ENCODE measurements around the gene ZMYND19.
A peak's percentile ranks its signal among the peaks of the same experiment; 100 is the strongest.
"Not testable (repeated sequence)": the region's sequence is repeated elsewhere in the genome, so short reads cannot be mapped to it uniquely, and the experiment has no call there.

Gene ZMYND19

DNA sequence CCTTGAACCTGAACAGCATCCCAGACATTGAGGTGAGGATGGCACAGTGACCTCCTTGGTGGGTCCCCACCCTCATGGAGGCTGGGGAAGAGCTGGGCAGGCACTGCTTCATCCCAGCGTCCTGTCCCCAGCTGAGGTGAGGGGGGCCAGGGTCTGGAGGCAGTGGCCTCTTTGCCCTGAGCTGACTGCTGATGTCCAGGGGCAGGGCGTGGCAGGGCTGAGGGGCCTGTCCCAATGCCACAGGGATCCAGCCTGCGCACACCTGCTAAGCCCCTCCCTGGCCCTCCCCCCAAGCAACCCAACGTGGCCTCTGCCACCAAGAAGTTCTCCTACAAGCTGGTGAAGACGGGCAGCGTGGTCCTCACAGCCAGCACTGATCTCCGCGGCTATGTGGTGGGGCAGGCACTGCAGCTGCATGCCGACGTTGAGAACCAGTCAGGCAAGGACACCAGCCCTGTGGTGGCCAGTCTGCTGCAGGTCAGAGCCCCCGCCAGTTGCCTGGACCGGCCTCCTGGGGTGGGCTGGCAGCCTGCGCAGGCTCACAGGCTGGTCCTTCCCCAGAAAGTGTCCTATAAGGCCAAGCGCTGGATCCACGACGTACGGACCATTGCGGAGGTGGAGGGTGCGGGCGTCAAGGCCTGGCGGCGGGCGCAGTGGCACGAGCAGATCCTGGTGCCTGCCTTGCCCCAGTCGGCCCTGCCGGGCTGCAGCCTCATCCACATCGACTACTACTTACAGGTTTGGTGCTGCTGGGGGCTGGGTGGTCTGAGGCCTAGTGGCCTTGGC is 23.6 kb upstream of the ZMYND19 start:
- DNase-seq = no peak

- DNase-seq = no peak
Measured at GRCh38 chr9:137613259-137613658, 22.9 kb upstream of the ZMYND19 start.

DNA sequence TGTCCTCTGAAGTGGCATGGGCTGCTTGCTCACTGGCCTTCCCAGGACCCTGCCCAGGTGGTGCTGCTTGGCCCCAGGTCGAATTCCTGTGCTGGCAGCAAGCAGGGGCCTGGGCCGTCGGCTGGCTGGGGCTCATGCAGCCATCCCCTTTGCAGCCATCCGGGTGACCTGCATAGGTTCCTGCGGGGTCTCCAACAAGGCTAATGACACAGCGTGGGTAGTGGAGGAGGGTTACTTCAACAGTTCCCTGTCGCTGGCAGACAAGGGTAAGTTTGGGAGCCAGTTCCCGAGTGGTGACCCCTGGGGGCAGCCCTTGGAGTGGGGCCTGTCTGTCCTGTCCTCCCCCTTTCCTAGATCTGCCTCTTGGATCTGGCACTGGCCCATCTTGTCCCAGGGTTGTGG is 22.4 kb upstream of the ZMYND19 start:
- no peak for DNase-seq

DNA sequence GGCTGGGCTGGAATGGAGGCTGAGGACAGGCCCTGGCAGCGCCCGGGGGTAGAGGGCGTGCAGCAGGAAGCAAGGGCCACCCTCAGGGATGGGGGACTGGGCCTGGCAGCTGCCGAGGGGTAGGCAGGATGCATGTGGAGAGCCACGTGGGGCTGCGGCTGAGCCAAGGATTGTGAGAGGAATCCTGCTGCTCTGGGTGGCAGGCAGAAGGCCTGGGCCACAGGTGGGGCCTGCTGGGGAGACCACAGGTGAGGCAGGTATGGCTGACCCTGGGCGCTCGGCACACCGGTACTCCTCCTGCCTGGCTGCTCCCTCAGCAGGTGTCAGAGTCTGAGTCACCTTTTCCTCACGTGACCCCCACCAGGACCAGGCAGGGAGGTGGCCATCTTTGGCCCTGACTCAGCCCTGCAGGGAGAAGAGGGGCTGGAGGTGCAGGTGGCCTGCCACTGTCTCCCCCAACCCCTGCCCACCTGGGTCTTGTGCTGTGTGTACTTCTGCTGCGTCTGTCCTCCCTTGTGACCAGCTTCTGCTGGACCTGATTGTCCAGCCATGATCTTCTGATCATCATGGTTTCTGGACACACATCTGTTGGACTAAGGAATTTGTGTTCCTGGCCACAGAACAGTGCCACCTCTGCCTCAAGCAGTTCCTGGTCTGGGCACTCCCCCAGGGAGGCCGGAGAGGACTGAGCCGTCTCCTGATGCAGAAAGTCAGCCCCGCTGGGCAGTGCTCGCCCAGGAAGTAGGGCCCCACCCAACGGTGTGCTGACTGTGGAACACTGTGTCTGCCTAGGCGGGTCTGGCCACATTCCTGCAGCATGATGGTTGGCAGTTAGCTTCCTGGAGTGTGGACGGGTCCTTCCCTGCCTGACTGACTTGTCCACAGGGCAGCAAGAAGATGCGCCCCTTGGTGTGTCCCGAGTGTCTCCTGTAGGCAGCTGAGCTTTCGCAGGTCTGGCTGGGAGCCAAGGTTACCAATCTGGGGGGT is 21.6 kb upstream of the ZMYND19 start:
- DNase-seq = no peak

DNA sequence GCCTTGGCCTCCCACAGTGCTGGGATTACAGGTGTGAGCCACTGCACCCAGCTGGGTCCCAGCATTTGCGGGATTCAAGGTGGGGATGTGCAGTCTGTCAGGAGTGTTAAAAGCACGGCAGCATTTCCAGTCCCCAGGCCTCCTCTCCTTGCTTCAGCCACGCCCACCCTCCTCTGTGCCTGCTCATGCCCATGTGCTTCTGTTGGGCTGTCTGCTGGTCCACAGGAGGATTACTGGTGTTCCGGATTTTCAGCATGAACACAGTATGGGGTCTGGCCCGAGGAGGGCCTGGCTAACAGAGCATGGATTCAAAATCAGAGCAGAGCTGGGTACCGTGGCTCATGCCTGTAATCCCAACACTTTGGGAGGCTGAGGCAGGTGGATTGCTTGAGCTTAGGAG is 20.6 kb upstream of the ZMYND19 start:
- DNase-seq = no peak

DNA sequence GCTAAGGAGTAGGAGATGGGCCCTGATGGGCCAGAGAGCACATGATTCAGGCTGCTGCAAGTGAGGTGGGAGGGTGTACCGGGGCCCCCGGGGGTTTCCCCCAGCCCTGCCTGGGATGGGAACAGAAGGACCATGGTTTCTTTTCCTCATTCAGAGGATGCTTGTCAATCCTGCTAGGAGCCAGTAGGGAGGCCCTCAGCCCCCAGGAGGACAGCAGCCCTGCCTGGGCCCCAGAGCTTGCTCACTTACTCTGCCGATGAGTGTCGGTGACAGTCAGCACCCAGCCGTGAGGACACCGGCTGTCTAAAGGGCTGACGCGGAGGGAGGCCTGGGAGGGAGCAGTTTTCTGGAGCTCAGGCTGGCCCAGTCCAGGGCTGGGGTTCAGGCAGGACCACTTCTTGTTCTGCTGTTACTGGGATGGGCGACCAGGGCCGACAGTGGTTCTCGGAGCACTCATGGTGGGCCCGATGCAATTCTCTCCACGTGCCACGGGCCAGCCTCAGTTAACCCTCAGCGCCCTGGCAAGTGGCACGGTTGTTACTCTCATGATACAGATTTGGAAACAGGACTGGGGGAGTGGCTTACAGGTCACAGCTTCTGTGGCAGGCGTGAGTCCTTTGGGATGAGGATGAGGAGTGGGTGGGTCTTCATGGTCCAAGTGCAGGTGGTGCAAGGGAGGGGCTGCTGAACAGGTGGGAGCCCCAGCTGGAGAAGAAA is 17.0 kb upstream of the ZMYND19 start:
- no peak for DNase-seq

- DNase-seq = no peak
Measured at GRCh38 chr9:137606734-137607138, 16.4 kb upstream of the ZMYND19 start.

DNA sequence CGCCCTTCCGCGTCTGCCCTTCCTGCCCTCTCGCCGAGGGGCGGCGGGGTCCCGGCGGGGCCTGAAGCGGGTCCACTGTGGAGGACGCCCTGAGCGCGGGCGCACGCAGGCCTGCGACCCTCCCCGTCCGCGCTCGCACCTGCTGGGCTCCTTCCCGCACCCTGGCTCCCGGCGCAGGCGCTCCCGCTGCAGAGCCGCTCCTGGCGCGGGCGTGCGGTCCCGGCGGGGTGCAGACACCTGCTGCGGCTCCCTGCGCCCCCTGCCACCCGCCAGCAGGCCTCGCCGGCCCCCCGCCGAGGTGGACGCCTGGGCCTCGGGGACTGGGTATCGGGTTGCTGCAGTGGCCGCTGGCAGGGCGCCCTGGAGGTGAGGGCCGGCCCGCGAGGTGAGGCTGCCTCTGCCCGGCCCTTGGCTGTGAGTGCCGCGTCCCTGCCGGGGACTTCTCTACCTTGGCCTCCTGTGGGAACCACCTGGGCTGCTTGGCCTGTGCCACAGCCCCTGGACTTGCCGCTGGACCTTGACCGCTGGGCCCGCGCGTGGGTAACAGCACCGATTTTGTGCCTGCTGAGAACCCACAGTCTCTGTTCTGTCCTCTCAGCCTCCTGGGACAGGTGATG is 15.8 kb upstream of the ZMYND19 start:
- no peak for DNase-seq

GRCh38 chr9:137605121-137606004 is 15.1 kb upstream of the ZMYND19 start, which contains the start of gene ARRDC1:
ARRDC1 (plus strand) TSS chr9:137605686; CDS start chr9:137605718, 32 bp downstream.
- peak; percentile 96 for DNase-seq

DNA sequence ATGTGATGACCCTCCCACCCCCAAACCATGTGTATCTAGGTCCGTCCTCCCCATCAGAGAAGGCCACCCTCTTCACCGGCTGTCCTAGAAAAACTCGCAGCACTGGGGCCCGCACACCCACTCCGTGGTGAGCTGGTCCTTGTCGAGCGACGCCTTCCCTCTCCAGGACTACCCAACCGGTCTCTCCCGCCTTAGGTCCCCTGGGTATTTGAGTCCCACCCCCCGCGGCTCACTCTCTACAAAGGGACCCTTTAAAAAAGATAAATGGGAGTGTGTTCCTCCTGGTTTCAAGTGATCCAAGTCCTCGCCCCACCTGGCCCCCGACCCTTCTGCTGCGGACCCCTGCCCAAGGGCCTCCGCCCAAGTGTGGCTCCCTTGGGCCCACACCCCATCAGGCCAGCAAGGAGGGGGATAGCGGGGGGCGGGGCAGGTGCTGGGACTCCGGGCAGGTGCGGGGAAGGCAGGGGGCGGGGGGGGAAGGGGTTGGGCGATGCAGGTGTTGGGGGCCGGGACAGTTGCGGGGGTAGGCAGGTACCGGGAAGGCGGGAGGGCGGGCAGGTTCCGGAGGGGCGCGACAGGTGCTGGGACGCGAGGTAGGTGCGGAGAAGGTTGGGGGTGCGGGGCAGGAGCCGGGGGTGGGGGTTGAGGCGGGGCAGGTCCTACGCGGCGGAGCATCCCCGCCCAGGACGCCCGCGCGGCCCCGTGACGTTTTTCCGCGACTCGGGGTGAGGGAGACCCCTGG is 14.2 kb upstream of the ZMYND19 start:
- DNase-seq = no peak

DNA sequence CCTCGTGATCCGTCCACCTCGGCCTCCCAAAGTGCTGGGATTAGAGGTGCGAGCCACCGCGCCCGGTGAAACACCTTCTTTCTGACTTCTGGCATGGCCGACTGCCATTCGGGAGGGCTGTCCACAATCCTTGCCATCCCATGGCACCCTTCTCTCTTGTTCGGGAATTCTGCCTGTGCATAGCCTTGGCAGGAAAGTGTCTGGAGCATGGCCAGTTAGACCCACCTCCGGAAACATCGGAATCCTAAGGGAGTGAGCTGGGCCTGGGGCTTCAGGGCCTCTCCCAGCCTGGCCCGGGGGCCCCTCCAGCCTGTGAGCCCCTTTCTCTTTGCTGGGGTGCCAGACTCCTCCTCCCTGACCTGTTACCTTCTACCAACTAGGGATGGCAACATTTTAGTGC is 13.6 kb upstream of the ZMYND19 start:
- no peak for DNase-seq

DNA sequence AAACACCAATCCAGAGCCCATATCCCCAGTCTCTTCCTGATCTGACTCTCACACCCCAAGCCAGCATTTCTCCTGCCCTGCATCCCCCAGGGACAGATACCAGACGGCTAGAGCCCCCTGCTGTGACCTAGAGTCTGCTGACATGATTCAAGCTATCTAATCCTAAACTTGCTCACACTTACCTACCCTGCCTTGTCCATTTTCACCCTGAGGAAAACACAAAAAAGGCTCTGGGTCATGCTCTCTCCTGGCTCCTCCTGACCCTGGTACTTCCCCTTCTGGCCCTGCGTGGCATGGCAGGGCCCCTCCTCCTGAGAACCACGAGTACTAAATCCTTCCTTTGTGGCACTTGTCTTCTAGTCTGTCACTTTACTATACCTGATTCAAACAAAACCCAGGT is 12.3 kb upstream of the ZMYND19 start:
- no peak for DNase-seq

- DNase-seq = no peak
Measured at GRCh38 chr9:137598943-137599342, 8.6 kb upstream of the ZMYND19 start.

DNA sequence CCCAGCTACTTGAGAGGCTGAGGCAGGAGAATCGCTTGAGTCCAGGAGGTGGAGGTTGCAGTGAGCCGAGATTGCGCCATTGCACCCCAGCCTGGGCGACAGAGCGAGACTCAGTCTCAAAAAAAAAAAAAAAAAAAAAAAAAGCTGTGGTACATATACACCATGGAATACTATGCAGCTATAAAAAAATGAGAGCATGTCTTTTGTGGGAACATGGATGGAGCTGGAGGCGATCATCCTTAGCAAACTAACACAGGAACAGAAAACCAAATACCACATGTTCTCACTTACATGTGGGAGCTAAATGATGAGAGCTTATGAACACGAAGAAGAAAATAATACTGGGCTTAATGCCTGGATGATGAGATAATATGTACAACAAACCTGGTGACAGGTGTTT is 6.3 kb upstream of the ZMYND19 start:
- not testable (repeated sequence) for DNase-seq

DNA sequence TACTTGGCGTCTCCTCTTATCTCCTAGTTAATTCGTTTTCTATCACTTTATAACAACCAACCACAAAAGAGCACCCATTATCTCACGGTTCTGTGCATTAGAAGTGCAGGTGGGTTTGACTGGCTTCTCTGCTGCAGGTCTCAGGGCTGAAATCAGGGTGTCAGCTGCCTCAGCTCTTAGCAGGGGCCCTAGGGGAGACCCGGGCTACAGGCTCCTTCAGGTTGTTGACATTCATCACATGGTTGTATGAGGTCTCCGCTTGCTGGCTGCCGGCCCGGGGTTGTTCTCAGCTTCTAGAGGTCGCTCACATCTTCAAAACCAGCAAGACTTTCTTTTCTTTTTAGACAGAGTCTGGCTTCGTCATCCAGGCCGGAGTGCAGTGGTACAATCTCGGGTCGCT is 2.9 kb upstream of the ZMYND19 start:
- DNase-seq = no peak

- no peak for DNase-seq
Measured at GRCh38 chr9:137592767-137593166, 2.5 kb upstream of the ZMYND19 start.

- DNase-seq = no peak
Measured at GRCh38 chr9:137590123-137590468, 216 bp downstream of the ZMYND19 start.

DNA sequence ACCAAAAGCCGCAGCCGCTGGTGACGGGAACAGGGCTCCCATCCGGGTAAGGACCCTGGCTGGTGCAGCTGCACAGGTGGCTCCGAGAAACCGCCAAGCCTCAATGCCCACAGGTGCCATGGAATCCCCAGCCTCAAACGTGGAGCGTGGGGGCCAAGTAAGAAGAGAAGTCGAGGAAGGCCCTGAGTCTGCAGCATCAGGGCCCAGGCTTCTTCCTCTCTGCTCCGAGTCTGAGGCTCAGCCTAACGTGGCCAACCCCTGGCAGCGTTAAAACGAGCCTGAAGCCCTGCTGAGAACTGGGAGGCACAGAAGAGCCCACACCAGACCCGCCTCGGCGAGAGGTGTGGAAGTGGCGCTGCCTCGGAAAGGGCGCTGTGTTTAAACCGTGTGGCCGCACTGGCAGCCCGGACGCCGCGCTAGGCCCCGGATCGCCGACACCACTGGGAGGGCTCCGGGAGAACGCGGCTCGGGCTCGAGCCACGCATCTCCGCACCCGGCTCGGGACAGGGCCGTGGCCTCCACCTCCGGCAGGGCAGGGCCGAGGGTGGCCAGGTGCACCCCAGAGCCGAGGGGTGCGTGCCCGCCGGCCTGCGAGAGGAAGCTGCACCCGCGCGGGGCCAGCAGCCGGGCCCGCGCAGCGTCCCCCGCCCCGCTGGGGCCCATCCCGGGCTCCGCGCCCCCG is 730 bp downstream of the ZMYND19 start:
- DNase-seq = no peak

GRCh38 chr9:137588891-137589290 is 1.4 kb downstream of the ZMYND19 start:
- DNase-seq = no peak

- no peak for DNase-seq
Measured at GRCh38 chr9:137588311-137588710, 2.0 kb downstream of the ZMYND19 start.

All from T-helper 9 cell (primary cell).